G401.6 (cell line): ENCODE measurements around the gene AGBL4.

ENCODE experiments used
- FAIRE-seq: peaks from 2 replicates; lab custom pipeline; 2012; peaks lifted over from hg19 to GRCh38; lab: Jason Lieb, UNC

Gene AGBL4

DNA sequence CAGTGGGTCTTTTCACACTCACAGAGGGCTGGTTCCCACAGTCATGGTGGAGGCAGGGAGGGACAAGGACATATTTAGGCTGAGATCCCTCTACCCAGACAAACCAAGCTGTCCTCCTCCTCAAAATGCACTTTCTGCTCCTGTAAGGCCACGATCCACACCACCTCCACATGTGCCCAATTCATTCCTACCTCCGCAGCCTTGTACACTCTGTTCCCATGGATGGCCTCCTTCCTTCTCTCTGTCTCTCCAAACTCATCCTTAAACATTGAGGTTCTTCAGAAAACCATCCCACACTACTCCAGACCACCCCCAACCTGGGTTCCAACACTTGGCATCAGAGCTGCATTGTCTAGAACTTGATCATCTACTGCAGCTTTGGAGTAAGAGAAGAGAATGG, 842.7 kb downstream of the AGBL4 start:
- no peak for FAIRE-seq

DNA sequence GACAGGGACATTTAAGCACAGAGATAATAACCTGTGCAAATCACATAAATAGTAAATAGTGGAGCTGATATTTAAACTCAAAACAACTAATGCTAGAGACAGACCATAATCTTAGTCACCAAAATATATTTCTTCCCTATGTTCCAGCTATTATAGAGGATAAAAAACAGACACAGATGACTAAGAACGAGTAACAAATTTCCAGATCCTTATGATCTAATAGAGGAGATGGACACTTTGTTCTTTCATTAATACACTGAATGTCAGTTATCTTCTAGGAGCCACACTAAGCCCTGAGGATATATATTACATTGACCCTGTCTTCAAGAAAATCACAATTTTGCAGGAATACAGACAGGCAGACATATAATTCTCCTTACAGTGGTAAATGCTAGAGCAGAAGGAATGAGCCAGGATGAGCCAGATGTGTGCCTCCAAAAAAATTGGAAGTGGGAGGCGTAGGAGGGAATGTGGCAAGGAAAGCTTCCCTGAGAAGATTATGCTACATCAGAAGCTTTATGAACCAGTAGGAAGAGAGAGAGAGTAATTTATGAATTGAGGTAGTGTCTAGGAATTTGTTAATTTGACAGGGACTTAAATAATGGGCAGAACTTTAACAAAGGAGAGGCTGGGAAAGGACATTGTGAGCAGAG, 851.7 kb downstream of the AGBL4 start:
- no peak for FAIRE-seq

DNA sequence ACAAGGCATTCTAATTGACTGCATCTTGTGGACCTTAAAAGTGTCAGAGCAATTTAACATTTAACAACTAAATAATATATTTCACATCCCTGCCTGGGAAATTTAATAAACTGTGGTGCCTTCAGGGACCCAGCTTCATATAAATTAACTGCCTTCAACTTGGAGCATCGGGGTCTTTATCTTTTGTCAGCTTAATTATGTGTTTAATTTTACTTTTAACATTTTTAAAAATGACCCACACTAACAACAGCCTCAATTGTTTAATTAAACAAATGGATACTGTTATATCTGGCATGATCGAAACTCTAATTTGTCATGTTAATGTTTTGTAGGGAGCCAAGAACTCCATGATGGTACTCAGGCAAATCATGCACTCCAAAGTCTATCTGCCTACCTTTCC, 857.7 kb downstream of the AGBL4 start:
- no peak for FAIRE-seq

DNA sequence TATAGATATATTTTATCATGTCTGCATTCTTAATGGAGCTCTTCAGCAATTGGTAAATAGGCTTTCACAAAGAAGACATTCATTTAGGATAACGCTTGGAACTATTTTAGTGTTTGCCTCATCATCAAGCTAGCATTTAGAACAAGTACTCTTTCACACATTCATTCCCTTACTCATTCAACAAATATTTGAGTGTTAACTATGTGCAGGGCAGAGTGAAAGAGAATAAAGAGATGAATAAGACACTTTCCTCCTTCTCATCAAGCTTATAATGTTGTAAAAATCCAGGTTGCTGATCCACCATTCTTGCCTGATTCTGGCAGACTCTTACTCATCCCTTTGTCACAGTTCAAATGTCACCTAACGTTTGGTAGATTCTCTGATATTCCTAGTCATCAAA, 860.7 kb downstream of the AGBL4 start:
- no peak for FAIRE-seq

DNA sequence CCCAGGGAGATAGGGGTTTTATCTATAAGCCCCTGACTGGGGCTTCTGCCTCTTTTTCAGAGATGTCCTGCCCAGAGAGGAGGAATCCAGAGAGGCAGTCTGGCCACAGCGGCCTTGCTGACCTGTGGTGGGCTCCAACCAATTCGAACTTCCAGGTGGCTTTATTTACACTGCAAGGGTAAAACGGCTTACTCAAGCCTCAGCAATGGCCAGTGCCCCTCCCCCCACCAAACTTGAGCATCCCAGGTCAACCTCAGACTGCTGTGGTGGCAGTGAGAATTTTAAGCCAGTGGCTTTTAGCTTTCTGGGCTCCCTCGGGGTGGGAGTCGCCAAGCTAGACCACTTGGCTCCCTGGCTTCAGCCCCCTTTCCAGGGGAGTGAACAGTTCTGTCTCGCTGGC, 863.1 kb downstream of the AGBL4 start:
- no peak for FAIRE-seq

DNA sequence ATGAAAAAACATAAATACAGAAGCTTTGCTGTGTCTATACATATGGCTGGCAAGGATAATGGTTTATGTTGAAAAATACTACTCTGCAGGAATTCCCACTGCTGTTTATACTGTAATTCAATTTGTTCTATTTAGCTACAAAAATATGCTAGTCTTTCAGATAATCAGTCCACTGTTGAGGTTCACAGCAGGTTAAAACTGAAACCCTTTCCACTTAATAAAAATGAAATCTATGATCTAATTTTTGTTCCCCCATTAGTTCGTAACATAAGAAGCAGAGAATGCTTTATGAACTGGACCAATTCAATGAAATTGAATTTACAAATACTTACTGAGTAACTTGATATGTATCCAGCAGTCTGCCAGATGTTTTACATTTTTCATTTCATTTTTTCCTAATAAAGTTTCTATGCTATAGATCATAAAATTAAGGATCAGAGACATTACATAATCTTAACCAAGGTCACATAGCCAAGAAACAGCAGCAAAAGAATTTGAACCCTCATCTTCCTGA, 887.0 kb downstream of the AGBL4 start:
- no peak for FAIRE-seq

DNA sequence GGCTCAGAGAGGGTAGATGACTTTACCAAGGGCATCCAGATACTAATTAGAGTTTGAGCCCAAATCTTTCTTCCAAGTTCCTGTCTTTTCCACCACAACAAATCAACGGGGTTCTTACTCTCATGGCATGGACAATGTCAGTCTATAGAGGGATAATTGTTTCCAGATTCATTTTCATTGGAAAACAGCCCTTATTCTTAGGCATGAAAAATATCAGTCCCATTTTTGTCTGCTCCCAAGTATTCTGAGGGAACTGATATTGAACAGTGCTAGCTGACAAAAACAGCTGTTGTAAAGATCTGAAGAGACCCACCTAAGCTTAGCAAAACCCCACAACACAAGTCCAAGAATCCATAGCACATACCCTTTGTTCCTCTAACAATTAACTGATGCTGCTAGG, 898.0 kb downstream of the AGBL4 start:
- FAIRE-seq, result no peak

DNA sequence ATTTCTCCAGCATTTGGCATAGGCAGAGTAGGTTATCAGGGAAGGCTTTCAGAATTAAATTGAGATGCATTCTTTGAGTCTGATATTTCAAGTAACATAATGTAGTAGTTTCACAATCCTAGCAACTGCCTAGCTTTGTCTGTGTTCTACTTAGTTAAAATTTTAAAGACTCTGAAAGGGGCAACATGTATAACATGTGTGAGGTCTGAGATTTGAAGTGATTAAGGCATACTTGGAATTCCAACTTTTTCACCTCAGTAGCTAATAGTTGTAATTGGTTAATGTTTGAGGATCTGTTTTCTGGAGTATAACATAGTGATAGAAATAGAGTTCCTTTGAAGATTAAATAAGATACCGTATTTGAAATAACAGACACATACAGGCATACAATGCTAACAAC, 911.8 kb downstream of the AGBL4 start:
- FAIRE-seq, result no peak

DNA sequence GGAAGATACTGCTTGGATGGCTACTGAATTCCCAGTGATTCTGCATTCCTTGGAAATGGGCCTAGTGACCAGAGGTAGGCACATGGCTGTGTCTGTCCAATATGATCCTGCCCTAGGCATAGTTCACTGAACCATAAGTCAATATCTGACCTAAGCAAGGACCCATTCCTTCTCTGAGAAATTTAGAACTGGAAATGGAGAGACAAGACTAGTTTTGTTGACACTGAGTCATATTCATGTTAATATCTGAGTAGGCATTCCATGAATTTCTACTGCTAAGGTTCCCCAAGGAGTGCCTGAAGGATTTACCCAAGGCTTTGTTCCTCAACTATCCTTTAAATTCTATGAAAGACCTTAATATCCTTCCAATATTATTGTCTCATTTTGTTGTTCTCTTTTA, 917.3 kb downstream of the AGBL4 start:
- FAIRE-seq, result no peak

DNA sequence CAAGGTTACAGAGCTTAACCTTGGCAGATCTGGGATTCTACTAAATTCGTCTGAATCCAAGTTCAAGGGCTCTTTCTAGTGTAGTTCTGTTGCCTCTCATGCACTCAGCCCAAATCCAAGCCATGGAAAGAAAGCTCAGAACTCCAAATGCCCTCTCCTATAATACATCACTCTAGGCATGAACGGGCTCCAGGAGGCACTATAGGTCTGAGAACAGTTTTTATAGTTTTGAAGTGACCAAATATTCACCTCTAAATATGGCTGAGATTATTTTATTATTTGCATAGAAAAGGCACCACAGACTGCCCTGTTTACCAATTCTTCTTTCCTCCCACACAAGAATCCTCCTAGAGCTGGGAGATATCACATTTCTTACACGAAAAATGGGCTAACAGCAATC, 919.2 kb downstream of the AGBL4 start:
- no peak for FAIRE-seq

DNA sequence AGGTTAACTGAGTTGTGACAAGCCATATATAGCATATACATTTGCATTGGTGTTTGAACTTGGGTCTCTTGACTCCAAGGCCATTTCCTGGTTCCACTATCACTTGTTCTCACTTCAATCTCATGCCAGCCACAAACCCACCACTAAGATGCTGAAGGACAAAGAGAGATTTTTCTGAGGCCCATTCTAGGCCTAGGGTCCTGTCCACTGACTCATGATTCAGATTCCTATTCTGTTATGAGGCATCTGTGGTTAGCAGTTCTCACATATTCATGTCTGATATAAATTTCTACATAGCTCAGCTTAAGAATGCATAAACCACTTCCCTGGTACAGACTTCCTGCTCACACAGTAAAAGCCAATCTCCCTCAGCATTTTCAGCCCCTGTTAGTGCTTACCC, 921.0 kb downstream of the AGBL4 start:
- no peak for FAIRE-seq

DNA sequence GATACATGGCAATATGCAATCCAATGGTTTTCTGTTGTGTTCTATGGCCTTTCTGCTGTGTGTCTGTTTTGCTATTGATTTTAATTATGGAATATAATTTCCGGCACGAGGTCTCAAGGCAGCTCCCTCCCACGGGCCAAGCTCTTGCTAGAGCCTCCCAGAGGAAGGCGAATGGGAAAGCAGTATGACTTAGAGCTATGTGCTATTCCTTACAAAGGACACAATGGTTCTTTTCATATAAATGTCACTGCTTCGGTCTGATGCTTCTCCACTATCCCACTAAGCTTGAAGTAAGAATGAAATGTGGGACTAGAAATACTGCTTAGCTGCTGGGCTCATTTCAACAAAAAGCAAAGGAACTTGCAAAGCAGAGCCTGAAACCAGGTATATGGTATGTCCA, 924.9 kb downstream of the AGBL4 start:
- FAIRE-seq, result no peak

DNA sequence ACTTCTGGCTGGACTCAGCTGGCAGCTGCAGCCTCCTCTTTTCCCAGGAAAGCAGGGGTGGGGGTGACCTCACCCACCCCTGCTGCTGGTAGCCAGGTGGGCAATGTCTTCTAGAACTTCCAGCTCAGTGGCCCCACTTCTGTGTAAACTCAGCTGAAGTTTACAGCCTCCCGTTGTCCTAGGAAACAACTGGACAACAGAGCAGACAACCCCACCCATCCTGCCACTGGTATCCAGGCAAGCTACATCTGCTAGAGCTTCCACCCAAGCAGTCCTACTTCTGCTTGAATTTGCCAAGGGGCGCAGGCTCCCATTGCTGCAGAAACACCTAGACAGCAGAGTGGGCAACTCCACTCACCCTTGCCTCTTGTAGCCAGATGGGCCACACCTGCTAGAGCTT, 937.4 kb downstream of the AGBL4 start:
- no peak for FAIRE-seq

DNA sequence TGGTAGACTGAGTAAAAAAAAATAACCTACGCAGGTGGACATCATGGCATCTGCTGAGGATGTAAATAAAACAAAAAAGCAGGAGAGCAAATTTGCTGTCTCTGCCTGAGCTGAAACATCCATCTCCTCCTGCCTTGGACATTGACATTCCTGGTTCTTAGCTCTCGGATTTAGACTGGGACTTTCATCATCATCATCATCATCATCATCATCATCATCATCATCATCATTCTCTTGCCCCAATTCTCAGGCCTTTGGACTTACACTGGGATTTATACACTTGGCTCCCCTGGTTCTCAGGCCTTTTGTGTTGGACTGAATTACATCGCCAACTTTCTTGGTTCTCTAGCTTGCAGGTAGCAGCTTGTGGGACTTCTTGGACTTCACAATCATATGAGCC, 938.7 kb downstream of the AGBL4 start:
- FAIRE-seq, result no peak

DNA sequence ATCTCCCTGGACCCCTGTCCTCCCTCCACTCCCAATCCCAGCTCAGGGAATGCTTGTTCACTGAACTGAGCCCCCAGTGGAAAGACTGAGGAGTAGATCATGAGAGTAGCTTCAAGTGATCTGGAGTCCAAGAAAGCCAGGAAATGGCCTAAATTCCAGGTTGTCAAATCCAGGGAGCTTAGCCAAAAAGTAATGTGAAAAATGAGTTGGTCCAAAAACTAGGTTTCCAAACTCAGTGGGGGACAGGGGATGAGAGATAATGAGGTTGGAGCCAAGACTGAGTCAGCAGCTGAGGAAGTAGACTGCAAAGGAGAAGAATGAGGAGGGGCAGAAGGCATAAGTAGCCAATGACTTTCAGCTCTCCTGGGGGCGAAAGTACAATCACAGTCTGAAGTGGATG, 963.0 kb downstream of the AGBL4 start:
- FAIRE-seq, result no peak

DNA sequence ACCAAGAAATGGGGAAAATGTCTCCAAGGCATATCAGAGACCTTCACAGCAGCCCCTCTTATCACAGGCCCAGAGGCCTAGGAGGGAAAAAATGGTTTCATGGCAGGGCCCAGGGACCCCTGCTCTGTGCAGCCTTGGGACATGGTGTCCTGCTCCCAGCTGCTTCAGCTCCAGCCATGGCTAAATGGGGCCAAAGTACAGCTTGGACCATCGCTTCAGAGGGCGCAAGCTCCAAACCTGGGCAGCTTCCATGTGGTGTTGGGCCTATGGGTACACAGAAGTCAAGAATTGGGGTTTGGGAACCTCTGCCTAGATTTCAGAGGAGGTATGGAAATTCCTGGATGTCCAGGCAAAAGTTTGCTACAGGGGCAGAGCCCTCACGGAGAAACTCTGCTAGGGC, 964.7 kb downstream of the AGBL4 start:
- no peak for FAIRE-seq

DNA sequence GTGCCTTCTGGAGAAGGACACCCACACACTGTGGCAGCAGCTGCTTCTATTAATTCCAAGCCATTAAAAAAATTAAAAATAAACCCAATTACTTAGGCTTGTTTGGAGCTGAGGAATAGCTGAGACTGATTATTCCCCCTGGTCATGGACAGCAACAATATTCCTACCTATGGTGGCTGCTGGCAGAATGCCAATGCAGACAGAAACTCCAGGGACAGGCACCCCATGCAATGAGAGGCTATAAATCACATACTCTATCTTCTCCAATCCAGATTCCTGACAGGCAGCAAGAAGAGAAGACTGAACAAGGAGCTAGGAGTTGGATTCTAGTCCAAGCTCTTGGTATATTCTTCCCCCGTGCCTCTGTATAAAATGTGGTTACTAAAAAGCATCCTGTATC, 971.7 kb downstream of the AGBL4 start:
- FAIRE-seq, result no peak

DNA sequence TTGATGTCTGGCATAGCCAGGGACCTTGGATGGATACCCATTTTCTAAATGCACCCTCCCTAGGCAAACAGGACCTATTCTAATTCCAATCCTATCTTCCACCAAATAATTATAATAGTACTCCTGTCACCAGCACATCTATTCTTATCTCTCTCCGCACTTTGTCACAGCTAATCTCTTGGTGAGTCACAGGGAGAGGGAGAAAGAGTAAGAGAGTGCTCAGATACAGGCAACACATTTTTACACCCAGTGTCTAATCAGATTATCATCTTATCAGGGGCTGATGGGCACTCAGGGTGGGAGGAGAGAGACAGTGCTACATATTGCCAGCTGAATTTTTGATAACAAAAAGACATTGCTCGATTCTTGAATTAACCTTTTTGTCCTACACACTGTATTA, 972.1 kb downstream of the AGBL4 start:
- FAIRE-seq, result no peak

DNA sequence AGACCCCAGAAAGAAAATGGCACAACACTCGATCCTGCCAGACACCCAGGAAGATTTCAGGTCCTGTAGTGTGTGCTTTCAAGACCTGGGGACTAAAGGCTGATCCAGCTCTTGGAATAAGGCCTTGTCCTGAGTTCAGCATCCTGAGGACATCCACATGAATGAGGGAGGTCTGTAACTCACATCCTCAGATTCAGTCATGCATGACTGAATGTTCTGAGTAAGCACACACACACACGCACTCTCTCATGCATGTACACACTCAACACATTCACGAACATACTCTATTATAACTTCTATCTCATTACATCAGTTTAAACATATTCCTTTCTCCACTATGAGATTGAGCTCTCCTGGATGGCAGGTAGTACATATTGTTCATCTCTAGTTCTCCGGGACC, 973.7 kb downstream of the AGBL4 start:
- FAIRE-seq, result no peak

DNA sequence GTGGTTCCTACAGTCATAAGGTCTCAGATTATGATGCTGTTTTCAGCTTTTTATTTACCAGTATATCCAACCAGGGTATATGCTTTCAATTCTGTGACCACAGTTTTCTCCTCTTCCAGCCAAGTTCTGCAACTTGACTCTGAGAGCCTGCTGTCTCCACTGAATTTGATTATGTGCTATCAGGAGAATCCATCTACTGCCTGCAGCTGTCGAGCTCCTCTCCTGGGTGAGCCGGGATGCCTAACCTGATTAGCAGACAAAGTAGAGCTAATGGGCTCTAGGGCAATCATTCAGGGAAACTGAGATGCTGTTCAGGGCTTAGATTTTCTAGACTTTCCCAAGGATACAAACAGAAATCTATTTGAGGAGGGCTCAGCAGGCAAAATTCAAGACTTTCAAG, 975.6 kb downstream of the AGBL4 start:
- no peak for FAIRE-seq

DNA sequence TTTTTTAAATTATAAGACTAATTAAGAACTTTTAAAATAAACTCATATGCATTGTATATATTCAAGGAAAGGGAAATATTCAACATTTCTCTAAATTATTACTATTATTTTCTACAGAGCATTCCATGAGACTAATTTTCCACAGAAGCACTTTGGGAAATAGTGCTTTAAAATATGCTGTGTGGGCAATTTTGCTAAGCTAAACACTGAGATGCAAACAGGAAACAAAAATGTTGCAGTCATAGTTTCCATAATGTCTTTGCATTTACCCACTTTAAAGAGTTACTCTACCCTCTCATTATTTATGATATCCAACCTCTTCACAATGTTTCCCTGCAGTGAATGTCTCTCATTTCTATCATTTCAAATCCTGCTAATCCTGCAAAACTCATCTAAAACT, 977.4 kb downstream of the AGBL4 start:
- no peak for FAIRE-seq

DNA sequence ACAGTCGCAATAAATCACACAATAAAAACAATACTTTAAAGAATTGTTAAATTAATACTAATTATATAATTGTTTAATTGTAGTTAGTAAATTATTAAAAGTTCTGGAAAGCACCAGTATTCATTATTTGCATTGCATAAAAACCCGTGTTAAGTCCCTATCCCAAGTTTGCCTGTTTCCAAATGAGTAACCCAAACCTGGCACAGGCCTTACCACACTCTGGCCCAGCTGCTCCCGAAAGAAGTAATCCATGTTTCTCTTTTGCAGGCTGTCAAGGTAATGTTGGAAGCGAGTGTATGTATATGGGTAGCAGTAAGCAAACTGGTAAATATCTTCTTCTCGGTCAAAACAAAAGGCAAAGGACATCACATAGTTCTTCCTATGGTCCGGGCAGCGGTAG, 978.4 kb downstream of the AGBL4 start:
- FAIRE-seq, result no peak

DNA sequence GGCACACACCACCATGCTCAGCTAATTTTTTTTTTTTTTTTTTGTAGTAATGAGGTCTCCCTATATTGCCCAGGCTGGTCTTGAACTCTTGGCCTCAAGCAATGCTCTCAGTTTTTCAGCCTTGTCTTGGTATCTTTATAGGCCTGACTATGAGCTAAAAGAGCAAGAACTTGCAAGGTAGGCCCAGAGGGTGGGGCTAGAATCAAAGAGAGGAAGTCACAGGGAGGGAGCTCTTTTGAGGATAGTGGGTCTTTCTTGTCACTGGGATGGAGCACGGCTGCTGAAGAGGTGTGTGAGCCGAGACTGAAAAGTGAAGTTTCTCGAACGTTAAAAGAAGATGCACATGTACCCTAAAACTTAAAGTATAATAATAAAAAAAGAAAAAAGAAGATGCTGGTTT, 987.1 kb downstream of the AGBL4 start:
- no peak for FAIRE-seq

DNA sequence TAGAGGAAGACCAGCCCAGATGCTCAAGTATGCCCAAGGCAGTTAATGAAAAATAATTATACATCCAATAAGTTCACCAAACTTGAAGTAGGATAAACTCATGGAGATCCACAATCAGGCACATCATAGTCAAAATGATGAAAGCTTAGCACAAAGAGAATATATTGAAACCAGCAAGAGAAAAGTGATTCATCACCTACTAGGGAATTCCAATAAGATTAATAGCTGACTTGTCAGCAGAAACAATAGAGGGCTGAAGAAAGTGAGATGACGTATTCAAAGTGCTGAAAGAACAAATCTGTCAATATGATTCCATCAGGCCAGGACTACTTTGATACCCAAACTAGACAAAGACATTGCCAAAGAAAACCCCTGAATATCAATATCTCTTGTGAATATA, 995.4 kb downstream of the AGBL4 start:
- FAIRE-seq, result no peak

DNA sequence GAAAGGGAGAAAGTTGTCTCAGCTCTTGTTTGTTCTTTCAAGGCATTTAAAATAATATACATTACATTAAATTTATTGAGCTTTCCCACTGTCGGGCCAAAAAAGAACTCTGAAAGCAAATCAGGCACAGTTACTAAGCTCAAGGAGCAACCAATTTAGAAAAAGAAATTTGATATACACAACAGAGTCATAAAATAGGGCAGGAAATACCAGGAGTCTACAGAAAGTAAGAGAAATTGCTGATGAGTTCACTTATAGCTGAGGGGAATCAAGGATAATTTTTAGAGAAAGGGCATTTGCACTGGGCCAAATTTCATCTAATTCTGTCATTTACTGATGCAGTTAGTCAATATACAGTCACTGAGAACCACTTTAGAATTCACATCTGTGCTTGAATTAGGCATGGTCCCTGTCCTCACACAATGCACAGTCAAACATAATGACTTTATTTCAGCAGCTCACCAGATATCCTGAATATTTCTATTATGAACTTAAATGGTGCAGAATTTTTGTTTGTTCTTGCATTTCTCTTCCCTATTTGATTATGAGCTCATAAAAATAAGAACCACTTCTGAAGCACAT, 997.4 kb downstream of the AGBL4 start:
- no peak for FAIRE-seq
